ENCODE measurements around the gene UBXN11.

DNA sequence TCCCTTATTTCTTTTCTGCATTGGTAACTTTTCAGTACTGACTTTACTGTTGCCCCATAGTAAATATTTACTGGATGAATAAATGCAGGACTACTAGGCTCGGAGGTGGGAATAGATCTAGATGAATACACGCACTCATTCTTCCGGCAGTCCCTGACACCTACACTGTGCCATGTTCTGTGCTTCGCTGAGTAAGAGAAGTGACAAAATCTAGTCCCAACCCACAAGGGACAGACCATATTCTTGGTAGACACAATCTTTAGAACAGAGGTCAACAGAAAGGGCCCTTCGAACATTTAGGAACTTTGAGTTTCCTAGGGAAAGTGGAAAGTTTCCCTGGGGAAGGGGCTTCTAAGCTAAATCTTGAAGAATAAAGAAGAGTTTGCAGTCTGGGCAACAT, 8.1 kb upstream of the UBXN11 start:
- TF ChIP-seq, protein P1, sequence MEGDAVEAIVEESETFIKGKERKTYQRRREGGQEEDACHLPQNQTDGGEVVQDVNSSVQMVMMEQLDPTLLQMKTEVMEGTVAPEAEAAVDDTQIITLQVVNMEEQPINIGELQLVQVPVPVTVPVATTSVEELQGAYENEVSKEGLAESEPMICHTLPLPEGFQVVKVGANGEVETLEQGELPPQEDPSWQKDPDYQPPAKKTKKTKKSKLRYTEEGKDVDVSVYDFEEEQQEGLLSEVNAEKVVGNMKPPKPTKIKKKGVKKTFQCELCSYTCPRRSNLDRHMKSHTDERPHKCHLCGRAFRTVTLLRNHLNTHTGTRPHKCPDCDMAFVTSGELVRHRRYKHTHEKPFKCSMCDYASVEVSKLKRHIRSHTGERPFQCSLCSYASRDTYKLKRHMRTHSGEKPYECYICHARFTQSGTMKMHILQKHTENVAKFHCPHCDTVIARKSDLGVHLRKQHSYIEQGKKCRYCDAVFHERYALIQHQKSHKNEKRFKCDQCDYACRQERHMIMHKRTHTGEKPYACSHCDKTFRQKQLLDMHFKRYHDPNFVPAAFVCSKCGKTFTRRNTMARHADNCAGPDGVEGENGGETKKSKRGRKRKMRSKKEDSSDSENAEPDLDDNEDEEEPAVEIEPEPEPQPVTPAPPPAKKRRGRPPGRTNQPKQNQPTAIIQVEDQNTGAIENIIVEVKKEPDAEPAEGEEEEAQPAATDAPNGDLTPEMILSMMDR (IDR thresholded peaks at IDR 0.05): no peak
- no peak for TF ChIP-seq EP300 (IDR thresholded peaks at IDR 0.05)

Measured in tibial nerve (tissue), 4 donors.